ENCODE measurements around the gene ADAT1. TPM values are rescaled to one million over a fixed set of nuclear protein-coding genes. Genes with fewer than 3 reads are reported as not detected.

ADAT1 gene
- total and polyA plus RNA-seq, 10 of the 15 experiments (the other 5 are each of a cell fraction or from before 2014, with no cell fraction given), result 26.2 to 77.4 (median 55.8) TPM

GRCh38 chr16:75629132-75629531 is 6.1 kb upstream of the ADAT1 start (continued):
- TF ChIP-seq MYC (IDR thresholded peaks at IDR 0.05; ENCODE audit: insufficient read depth, insufficient read length, insufficient replicate concordance, low read length, severe bottlenecking) (no peak), BRCA1 (IDR thresholded peaks at IDR 0.05; ENCODE audit: low read depth, low read length) (no peak), TCF12 (IDR thresholded peaks at IDR 0.05; ENCODE audit: low read depth, low read length) (no peak)

- Histone ChIP-seq H2AFZ (ENCODE audit: control insufficient read depth, low read depth, low read length) (no peak overlapping the region), H3K27ac (ENCODE audit: control insufficient read depth, insufficient read depth) (no peak overlapping the region), H3K4me3 (no peak overlapping the region), H3K9ac (ENCODE audit: control insufficient read depth, insufficient read depth, low read length) (no peak overlapping the region), H3K36me3 (ENCODE audit: control insufficient read depth in 2 of 2, insufficient read depth in 2 of 2, low read length in 1 of 2) (peaks cover 21 to 51% of the 10 kb centered on the region in 2 experiments), H4K20me1 (ENCODE audit: control insufficient read depth, insufficient read depth) (no peaks in the 10 kb centered on the region), H3K4me2 (ENCODE audit: control insufficient read depth, insufficient read depth) (no peak overlapping the region), H3K4me1 (ENCODE audit: control insufficient read depth, insufficient read depth, low read length) (no peaks in the 10 kb centered on the region), H3K27me3 (replicated peaks in 1 of 2; ENCODE audit: control insufficient read depth in 2 of 2, insufficient read depth in 2 of 2, low read length in 1 of 2) (no peaks in the 10 kb centered on the region), H3K79me2 (ENCODE audit: control insufficient read depth, insufficient read depth, low read length) (no peaks in the 10 kb centered on the region), H3K9me3 (replicated peaks; ENCODE audit: control insufficient read depth, insufficient read depth, low read length) (no peaks in the 10 kb centered on the region)
- in situ Hi-C loops (cut with MboI) (loop anchor here (10.0 kb wide), 1 partner anchor 164 kb away; the partner anchor contains the start of gene TMEM170A), intact Hi-C loops (cut with micrococcal nuclease; ENCODE audit: unreplicated experiment) (no loop called here)
- 98% methylated on average over 4 of the region's 4 CpGs for WGBS (ENCODE audit: insufficient coverage, insufficient replicate concordance, low lambda C conversion rate, missing lambda C conversion rate)
- POLR2A ChIA-PET, result no interaction called here
- RAD21 ChIA-PET (ENCODE audit: unreplicated experiment), result no interaction called here
- no peak for ATAC-seq
- SMC1A ChIA-PET (ENCODE audit: uncharacterized antibody, unreplicated experiment), result no interaction called here
- CTCF ChIA-PET, result interaction anchor here (0.6 kb wide), 1 partner anchor 209 kb away, joined by 3 read pairs; no protein-coding TSS in a partner anchor
- FAIRE-seq, result no peak
- DNase-seq (ENCODE audit: low read depth, low spot score), result no peak
- no TSS peak for BruUV-seq (replicated peaks)
- TF ChIP-seq ELK1 (IDR thresholded peaks at IDR 0.05; ENCODE audit: low read depth, low read length) (no peak), ESRRA (IDR thresholded peaks at IDR 0.05; ENCODE audit: low read length) (no peak), MYB (IDR thresholded peaks at IDR 0.05; ENCODE audit: borderline replicate concordance, low read depth, low read length) (no peak), HCFC1 (IDR thresholded peaks at IDR 0.05; ENCODE audit: low read length) (no peak), ZBTB11 (CRISPR knock-in tag; IDR thresholded peaks at IDR 0.05) (no peak), CEBPB (IDR thresholded peaks at IDR 0.05; ENCODE audit: borderline replicate concordance in 1 of 2, low read depth in 2 of 2, low read length in 2 of 2) (no peak), SPI1 (IDR thresholded peaks at IDR 0.05; ENCODE audit: borderline replicate concordance, insufficient read depth, low read depth, low read length) (no peak), YBX1 (IDR thresholded peaks at IDR 0.05) (no peak), E4F1 (IDR thresholded peaks at IDR 0.05; ENCODE audit: borderline replicate concordance, partially characterized antibody) (no peak)
These were observed 5.3 kb upstream of the ADAT1 start for GRCh38 chr16:75628351-75628750.

All from GM12878 (cell line).